NCI-H2227 treated with DMSO at 0.1 percent for 48 hours (cell line): ENCODE results near the gene PKHD1.
"Not testable (repeated sequence)": the region's sequence is repeated elsewhere in the genome, so short reads cannot be mapped to it uniquely, and the experiment has no call there.

Source experiments
- DNase-seq: peaks from one replicate; lab custom pipeline; 2025; lab: John Stamatoyannopoulos, UW

PKHD1 gene

GRCh38 chr6:51992876-51993275, 94.5 kb downstream of the PKHD1 start:
- no peak for DNase-seq

GRCh38 chr6:51989789-51990188, 97.6 kb downstream of the PKHD1 start:
- no peak for DNase-seq

DNA sequence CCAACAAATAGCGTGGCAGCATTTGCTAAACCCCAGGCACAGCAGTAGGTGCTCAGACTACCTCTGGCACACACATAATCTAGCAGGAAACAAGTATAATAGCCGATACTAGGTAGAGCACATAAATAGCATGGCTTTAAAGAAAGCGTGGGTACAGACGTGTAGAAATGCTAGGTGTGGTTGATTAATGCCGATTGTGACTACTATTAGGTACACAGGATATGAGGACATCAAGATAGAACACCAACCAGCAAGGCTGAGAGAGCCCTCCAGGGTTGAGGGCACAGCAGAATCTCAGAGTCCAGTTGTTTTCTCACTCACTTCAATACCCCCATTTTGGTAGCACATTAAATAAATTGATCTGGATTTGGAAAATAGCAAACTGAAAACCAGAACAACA, 100.5 kb downstream of the PKHD1 start:
- no peak for DNase-seq

DNA sequence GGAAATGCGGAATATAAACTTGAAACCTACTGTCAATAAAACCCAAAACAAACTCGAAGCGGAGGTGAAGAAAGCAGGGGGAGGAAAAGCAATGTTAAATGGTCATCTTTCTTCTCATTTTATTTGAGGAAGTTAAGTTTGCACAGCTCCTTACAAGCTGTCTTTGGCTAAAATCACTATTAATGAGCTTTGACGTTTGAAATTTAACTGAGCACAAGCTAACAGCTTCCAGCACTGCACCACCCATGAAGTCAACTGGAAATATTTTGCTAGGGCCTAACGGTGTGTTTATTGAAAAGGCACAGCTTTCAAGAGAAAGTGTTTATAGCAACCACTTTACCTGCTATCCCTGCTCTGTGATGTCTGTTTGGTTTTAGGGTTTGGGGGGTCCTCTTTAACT, 103.8 kb downstream of the PKHD1 start:
- DNase-seq = no peak

DNA sequence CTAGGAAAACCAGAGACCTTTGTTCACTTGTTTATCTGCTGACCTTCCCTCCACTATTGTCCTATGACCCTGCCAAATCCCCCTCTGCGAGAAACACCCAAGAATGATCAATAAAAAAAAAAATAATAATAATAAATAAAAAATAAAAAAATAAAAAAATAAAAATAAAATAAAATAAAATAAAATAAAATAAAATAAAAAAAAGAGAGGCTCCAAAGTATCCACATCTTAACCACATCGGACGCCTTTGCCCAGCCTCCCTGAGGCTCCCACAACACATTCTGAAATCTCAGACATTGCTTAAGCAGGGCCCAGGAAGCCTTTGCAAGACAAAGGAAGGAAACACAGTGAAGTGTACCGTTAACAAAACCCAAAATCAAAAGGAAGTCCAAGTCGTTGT, 104.7 kb downstream of the PKHD1 start:
- DNase-seq = not testable (repeated sequence)

DNA sequence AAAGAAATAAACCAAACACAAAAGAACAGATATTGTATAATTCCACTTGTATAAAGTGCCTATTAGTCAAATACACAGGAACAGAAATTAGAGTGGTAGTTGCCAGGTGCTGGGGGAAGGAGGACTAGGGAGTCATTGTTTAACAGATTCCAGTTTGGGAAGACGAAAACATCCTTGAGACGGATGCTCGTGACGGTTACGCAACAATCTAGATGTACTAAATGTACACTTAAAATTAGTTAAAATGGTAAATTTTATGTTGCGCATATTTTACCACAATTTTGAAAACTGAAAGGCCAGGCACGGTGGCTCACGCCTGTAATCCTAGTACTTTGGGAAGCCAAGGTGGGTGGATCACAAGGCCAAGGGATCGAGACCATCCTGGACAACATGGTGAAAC, 111.0 kb downstream of the PKHD1 start:
- DNase-seq = no peak

DNA sequence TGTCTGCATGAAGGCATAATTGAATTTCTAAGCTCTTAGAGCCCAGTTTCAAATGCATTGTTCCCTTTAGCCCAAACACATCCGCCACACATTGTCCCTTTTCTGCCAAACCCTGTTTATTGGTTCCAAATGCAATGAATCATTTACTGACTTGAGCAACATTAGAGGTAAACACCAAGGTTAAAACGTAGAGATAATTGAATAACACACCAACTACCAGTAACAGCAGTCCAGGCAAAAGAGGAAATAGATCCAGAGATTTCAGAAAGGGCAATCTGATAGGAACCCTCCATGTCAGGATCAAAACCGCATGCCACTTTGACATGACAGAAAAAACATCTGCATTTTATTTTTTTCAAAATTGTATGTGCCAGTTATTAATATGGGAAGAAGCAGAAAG, 114.8 kb downstream of the PKHD1 start:
- no peak for DNase-seq

DNA sequence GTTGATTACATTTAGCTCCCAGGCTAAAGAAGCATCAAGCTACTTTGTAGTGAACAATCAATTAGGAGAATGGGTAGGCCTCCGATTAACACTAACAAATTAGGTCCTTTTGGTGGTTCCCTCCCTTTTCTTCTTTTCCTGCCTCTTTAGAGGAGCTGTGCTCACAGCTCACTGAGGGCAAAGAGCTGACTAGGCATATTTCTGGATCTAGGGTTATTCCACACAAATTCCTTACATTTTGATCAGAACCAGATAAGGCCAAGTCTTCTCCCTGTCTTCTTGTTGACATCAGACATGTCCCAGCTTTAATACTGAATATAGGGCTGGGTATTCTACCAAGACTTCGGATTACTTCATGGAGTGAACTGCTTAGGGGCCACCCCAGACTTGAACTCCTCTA, 119.1 kb downstream of the PKHD1 start:
- no peak for DNase-seq

- DNase-seq = no peak
These were observed 122.1 kb downstream of the PKHD1 start for GRCh38 chr6:51965222-51965801.

GRCh38 chr6:51963980-51964379, 123.4 kb downstream of the PKHD1 start:
- DNase-seq = no peak

- DNase-seq = no peak
These were observed 125.1 kb downstream of the PKHD1 start for GRCh38 chr6:51962354-51962753.

- no peak for DNase-seq
These were observed 127.0 kb downstream of the PKHD1 start for GRCh38 chr6:51960419-51960818.

- peak; percentile 44 for DNase-seq
These were observed 127.5 kb downstream of the PKHD1 start for GRCh38 chr6:51959744-51960383.

- DNase-seq = no peak
These were observed 132.7 kb downstream of the PKHD1 start for GRCh38 chr6:51954681-51955080.

GRCh38 chr6:51953246-51953645, 134.2 kb downstream of the PKHD1 start:
- no peak for DNase-seq

GRCh38 chr6:51951924-51952323, 135.5 kb downstream of the PKHD1 start:
- no peak for DNase-seq

DNA sequence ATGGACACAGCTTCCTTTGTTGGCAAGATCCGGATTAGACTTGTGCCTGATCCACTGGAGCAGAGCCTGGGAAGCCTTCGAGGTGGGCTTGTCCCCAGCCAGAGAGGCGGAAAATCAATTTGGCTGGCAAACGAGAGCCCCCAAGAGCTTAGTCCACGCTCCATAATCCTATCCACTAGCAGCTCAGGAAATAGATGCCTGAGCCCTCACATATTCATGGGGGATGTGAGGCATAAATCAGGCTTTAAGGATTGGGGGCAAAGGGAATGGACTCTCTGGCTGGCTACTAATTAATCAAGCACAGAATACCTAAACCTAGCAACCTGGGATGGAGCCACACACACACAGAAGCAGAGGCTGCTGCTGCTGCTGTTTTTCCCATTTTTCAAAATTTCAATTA, 137.9 kb downstream of the PKHD1 start:
- no peak for DNase-seq

DNA sequence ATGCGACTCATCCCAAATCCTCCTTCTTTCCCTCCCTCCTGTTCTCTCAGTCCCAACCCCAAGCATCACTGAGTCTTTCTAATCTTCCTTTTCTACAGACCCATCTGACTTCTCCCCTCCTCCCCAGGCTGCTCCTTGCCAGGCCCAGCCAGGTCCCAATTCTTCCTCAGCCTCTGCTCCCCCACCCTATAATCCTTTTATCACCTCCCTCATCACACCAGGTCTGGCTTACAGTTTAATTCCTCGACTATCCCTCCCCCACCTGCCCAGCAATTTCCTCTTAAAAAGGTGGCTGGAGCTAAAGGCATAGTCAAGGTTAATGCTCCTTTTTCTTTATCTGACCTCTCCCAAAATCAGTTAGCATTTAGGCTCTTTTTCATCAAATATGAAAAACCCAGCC, 147.7 kb downstream of the PKHD1 start:
- not testable (repeated sequence) for DNase-seq

GRCh38 chr6:51936531-51937290, 150.7 kb downstream of the PKHD1 start:
- no peak for DNase-seq

DNA sequence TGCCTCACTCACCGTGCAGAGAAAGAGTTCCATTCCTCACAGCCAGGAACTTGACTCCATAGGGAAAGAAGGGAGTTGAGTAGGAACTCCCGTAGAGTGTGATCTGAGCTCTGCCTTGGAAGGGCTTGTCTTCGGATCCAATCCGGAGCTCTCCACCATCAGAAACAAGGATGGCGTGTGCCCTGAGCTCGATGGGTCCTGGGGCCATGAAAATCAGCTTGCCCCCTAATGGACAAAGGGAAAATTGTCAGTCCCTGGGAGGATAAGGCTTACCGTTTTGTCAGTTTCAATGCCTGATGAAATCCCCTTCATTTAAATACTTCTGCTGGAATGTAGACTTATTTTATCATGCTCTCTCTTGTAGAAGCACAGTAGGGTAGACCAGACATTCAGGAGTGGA, 153.3 kb downstream of the PKHD1 start:
- DNase-seq = no peak

- no peak for DNase-seq
These were observed 154.5 kb downstream of the PKHD1 start for GRCh38 chr6:51932956-51933355.

GRCh38 chr6:51930602-51931001, 156.8 kb downstream of the PKHD1 start:
- DNase-seq = no peak

DNA sequence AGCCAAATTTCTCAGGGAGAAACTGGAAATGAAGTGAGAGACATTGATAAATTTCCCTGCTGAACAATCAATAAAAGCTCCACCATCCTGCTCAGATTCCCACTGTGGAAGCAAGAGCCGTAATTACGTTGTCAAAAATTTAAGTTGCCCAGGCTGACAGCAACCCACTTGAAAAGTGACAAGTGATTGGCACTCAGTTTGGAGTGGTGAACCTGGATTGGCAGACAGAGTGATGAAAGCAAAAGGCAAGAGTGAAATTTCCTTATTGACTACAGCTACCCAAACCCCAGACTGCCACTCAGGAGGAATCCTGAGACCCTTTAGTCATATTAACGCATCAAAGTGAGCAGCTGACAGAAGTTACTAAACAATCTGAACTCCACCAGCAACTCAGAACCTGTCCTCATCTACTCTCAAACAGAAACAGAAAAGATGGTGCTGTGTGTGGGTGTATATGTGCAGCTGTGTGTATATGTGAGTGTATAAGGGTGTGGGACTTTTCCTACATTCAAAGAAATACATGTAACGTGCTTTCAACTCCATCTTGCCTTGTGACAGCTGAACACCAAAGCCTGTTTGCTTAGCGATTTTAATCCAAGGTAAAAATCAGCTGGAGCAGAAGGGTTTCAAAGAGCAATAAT, 157.4 kb downstream of the PKHD1 start:
- DNase-seq = no peak
